GM23338 (cell line): ENCODE data around the gene CRISPLD2. TPM values are rescaled to one million over a fixed set of nuclear protein-coding genes. Genes with fewer than 3 reads are reported as not detected.

Experiments used
- ATAC-seq: fragments of 200-7000 bp; cut with Tn5 transposase; 3 replicates; pipeline ENCODE4 v1.9.1; 2020
- DNase-seq: peaks from one replicate; pipeline ENCODE4 v3.0.0-alpha.2; 2015; ENCODE audit warnings: low spot score
- H2AFZ ChIP-seq: fragments of 200-600 bp; sonication (generic); 2 replicates; pipeline ENCODE4 v1.8.0; 2016; ENCODE audit warnings: antibody characterized with exemption, mild to moderate bottlenecking, moderate library complexity
- H3F3A ChIP-seq: fragments of 200-600 bp; sonication (generic); replicated peaks from 2 replicates; pipeline ENCODE4 v1.8.0; 2017; ENCODE audit warnings: antibody characterized with exemption, mixed run types, low read depth
- H3K27ac ChIP-seq: fragments of 200-600 bp; sonication (generic); 2 replicates; pipeline ENCODE4 v1.6.1; 2016; ENCODE audit warnings: low read depth
- H3K27me3 ChIP-seq: fragments of 200-600 bp; sonication (generic); 2 replicates; pipeline ENCODE4 v1.8.0; 2016; ENCODE audit warnings: mild to moderate bottlenecking, mixed run types, moderate library complexity; ENCODE audit not compliant: insufficient read depth
- H3K36me3 ChIP-seq: fragments of 200-600 bp; sonication (generic); 2 replicates; pipeline ENCODE4 v1.8.0; 2016; ENCODE audit warnings: mild to moderate bottlenecking; ENCODE audit not compliant: insufficient read depth
- H3K4me1 ChIP-seq: fragments of 200-600 bp; sonication (generic); 2 replicates; pipeline ENCODE4 v1.8.0; 2016; ENCODE audit warnings: mild to moderate bottlenecking, moderate library complexity; ENCODE audit not compliant: insufficient read depth
- H3K4me2 ChIP-seq: fragments of 200-600 bp; sonication (generic); 2 replicates; pipeline ENCODE4 v1.7.1; 2017; ENCODE audit warnings: mixed run types
- H3K4me3 ChIP-seq: fragments of 200-600 bp; sonication (generic); 2 replicates; pipeline ENCODE4 v1.6.1; 2016; ENCODE audit warnings: mixed run types
- H3K79me2 ChIP-seq: fragments of 200-600 bp; sonication (generic); replicated peaks from 2 replicates; pipeline ENCODE4 v1.8.0; 2017; ENCODE audit warnings: mild to moderate bottlenecking; ENCODE audit not compliant: insufficient read depth
- H3K9me2 ChIP-seq: fragments of 200-600 bp; sonication (generic); 2 replicates; pipeline ENCODE4 v1.8.0; 2017; ENCODE audit not compliant: insufficient read depth
- H4K20me1 ChIP-seq: fragments of 200-600 bp; sonication (generic); replicated peaks from 2 replicates; pipeline ENCODE4 v1.8.0; 2017; ENCODE audit warnings: mild to moderate bottlenecking; ENCODE audit not compliant: insufficient read depth
- H3K27ac Mint-ChIP-seq: 2 replicates; pipeline ENCODE4 v1.8.0; 2020; ENCODE audit warnings: inconsistent platforms, mild to moderate bottlenecking, moderate library complexity, mixed read lengths
- H3K27me3 Mint-ChIP-seq: 3 replicates; pipeline ENCODE4 v1.8.0; 2022; ENCODE audit warnings: low read depth, mild to moderate bottlenecking, moderate library complexity, mixed read lengths, inconsistent platforms; ENCODE audit not compliant: insufficient read depth, poor library complexity
- H3K36me3 Mint-ChIP-seq: 3 replicates; pipeline ENCODE4 v1.8.0; 2021; ENCODE audit warnings: low read depth, mild to moderate bottlenecking, inconsistent platforms, moderate library complexity, mixed read lengths
- H3K4me1 Mint-ChIP-seq: 3 replicates; pipeline ENCODE4 v1.8.0; 2020; ENCODE audit warnings: mild to moderate bottlenecking, inconsistent platforms, mixed read lengths
- H3K4me3 Mint-ChIP-seq: 3 replicates; pipeline ENCODE4 v1.8.0; 2021; ENCODE audit warnings: moderate library complexity, mild to moderate bottlenecking, inconsistent platforms, mixed read lengths
- H3K9me3 Mint-ChIP-seq: 3 replicates; pipeline ENCODE4 v1.8.0; 2020; ENCODE audit warnings: moderate library complexity, mild to moderate bottlenecking, inconsistent platforms, mixed read lengths
- CREB1 ChIP-seq: fragments of 250-450 bp; sonication (Bioruptor Pico); IDR thresholded peaks from 2 replicates; pipeline ENCODE4 v1.5.0; 2020; ENCODE audit warnings: low read depth, mild to moderate bottlenecking, moderate library complexity
- EZH2 ChIP-seq: fragments of 200-600 bp; sonication (generic); IDR thresholded peaks from one replicate; pipeline ENCODE4 v1.8.0; 2017; ENCODE audit warnings: antibody characterized with exemption, mild to moderate bottlenecking, low read depth; ENCODE audit not compliant: unreplicated experiment
- EZH2phosphoT487 ChIP-seq: fragments of 200-600 bp; sonication (generic); IDR thresholded peaks from one replicate; pipeline ENCODE4 v1.8.1; 2018; ENCODE audit warnings: antibody characterized with exemption; ENCODE audit not compliant: unreplicated experiment
- JUNB ChIP-seq: IDR thresholded peaks from one replicate; pipeline ENCODE4 v1.6.1; 2016; ENCODE audit warnings: antibody characterized with exemption; ENCODE audit not compliant: unreplicated experiment
- STAT1 ChIP-seq: IDR thresholded peaks from one replicate; pipeline ENCODE4 v1.6.1; 2016; ENCODE audit warnings: antibody characterized with exemption; ENCODE audit not compliant: unreplicated experiment
- polyA plus RNA-seq: library from polyadenylated mRNA; unstranded; fragments of >200 nt; fragmentation: Nextera tagmentation; extraction: Ambion mirVana; gene quantifications from 2 replicates; pipeline ENCODE4 v1.2.1, GENCODE V29; 2016
- total RNA-seq: library from RNA; depleted of rRNA; stranded (reverse); fragments of >200 nt; shearing (Covaris generic); gene quantifications from 2 replicates; pipeline ENCODE4 v1.2.3, GENCODE V29; 2014
- TF ChIP-seq, protein P1 (sequence below): IDR thresholded peaks from one replicate; pipeline ENCODE4 v1.6.1; 2018; ENCODE audit warnings: antibody characterized with exemption; ENCODE audit not compliant: unreplicated experiment
- TF ChIP-seq, protein P2 (sequence below): fragments of 250-450 bp; sonication (Bioruptor Pico); IDR thresholded peaks from 2 replicates; pipeline ENCODE4 v1.5.0; 2020; ENCODE audit warnings: mild to moderate bottlenecking, moderate library complexity

The CRISPLD2 gene
- total and polyA plus RNA-seq, 2 experiments from 2014 or later: 2.6 to 8.3 TPM

DNA sequence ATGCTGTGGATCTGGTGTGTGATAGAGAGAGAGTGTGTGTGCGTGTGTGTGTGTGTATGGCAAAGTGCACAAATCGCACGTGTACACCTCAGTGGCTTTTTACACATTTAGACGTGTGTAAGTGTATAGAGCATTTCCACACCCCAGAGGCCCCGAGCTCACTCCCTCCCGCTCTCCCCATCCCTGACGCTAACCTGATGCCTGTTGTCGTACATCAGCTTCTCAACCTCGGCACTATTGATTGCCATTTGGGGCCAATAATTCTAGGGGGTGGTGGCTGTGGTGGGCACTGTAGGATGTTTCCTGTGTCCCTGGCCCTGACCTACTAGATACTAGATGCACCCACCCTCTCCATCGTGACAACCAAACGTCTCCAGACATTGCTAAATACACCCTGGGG lies 30.4 kb upstream of the CRISPLD2 start:
- Mint-ChIP-seq H3K36me3 (no peaks in the 10 kb centered on the region), H3K9me3 (no peaks in the 10 kb centered on the region), H3K4me1 (peaks cover 2% of the 10 kb centered on the region; the same call in 2 of the 3 replicates), H3K27me3 (peaks cover 3% of the 10 kb centered on the region), H3K4me3 (no peak overlapping the region), H3K27ac (no peak overlapping the region)
- TF ChIP-seq EZH2: no peak
- TF ChIP-seq EZH2phosphoT487: no peak
- TF ChIP-seq JUNB: no peak
- no peak for TF ChIP-seq CREB1 (CRISPR knock-in tag)
- TF ChIP-seq STAT1: no peak
- TF ChIP-seq, protein P1, sequence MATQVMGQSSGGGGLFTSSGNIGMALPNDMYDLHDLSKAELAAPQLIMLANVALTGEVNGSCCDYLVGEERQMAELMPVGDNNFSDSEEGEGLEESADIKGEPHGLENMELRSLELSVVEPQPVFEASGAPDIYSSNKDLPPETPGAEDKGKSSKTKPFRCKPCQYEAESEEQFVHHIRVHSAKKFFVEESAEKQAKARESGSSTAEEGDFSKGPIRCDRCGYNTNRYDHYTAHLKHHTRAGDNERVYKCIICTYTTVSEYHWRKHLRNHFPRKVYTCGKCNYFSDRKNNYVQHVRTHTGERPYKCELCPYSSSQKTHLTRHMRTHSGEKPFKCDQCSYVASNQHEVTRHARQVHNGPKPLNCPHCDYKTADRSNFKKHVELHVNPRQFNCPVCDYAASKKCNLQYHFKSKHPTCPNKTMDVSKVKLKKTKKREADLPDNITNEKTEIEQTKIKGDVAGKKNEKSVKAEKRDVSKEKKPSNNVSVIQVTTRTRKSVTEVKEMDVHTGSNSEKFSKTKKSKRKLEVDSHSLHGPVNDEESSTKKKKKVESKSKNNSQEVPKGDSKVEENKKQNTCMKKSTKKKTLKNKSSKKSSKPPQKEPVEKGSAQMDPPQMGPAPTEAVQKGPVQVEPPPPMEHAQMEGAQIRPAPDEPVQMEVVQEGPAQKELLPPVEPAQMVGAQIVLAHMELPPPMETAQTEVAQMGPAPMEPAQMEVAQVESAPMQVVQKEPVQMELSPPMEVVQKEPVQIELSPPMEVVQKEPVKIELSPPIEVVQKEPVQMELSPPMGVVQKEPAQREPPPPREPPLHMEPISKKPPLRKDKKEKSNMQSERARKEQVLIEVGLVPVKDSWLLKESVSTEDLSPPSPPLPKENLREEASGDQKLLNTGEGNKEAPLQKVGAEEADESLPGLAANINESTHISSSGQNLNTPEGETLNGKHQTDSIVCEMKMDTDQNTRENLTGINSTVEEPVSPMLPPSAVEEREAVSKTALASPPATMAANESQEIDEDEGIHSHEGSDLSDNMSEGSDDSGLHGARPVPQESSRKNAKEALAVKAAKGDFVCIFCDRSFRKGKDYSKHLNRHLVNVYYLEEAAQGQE: no peak
- TF ChIP-seq, protein P2, sequence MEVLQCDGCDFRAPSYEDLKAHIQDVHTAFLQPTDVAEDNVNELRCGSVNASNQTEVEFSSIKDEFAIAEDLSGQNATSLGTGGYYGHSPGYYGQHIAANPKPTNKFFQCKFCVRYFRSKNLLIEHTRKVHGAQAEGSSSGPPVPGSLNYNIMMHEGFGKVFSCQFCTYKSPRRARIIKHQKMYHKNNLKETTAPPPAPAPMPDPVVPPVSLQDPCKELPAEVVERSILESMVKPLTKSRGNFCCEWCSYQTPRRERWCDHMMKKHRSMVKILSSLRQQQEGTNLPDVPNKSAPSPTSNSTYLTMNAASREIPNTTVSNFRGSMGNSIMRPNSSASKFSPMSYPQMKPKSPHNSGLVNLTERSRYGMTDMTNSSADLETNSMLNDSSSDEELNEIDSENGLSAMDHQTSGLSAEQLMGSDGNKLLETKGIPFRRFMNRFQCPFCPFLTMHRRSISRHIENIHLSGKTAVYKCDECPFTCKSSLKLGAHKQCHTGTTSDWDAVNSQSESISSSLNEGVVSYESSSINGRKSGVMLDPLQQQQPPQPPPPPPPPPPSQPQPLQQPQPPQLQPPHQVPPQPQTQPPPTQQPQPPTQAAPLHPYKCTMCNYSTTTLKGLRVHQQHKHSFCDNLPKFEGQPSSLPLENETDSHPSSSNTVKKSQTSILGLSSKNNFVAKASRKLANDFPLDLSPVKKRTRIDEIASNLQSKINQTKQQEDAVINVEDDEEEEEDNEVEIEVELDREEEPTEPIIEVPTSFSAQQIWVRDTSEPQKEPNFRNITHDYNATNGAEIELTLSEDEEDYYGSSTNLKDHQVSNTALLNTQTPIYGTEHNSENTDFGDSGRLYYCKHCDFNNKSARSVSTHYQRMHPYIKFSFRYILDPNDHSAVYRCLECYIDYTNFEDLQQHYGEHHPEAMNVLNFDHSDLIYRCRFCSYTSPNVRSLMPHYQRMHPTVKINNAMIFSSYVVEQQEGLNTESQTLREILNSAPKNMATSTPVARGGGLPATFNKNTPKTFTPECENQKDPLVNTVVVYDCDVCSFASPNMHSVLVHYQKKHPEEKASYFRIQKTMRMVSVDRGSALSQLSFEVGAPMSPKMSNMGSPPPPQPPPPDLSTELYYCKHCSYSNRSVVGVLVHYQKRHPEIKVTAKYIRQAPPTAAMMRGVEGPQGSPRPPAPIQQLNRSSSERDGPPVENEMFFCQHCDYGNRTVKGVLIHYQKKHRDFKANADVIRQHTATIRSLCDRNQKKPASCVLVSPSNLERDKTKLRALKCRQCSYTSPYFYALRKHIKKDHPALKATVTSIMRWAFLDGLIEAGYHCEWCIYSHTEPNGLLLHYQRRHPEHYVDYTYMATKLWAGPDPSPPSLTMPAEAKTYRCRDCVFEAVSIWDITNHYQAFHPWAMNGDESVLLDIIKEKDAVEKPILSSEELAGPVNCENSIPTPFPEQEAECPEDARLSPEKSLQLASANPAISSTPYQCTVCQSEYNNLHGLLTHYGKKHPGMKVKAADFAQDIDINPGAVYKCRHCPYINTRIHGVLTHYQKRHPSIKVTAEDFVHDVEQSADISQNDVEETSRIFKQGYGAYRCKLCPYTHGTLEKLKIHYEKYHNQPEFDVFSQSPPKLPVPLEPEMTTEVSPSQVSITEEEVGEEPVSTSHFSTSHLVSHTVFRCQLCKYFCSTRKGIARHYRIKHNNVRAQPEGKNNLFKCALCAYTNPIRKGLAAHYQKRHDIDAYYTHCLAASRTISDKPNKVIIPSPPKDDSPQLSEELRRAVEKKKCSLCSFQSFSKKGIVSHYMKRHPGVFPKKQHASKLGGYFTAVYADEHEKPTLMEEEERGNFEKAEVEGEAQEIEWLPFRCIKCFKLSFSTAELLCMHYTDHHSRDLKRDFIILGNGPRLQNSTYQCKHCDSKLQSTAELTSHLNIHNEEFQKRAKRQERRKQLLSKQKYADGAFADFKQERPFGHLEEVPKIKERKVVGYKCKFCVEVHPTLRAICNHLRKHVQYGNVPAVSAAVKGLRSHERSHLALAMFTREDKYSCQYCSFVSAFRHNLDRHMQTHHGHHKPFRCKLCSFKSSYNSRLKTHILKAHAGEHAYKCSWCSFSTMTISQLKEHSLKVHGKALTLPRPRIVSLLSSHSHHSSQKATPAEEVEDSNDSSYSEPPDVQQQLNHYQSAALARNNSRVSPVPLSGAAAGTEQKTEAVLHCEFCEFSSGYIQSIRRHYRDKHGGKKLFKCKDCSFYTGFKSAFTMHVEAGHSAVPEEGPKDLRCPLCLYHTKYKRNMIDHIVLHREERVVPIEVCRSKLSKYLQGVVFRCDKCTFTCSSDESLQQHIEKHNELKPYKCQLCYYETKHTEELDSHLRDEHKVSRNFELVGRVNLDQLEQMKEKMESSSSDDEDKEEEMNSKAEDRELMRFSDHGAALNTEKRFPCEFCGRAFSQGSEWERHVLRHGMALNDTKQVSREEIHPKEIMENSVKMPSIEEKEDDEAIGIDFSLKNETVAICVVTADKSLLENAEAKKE (CRISPR knock-in tag): no peak
- H3K4me1 ChIP-seq: no peaks in the 10 kb centered on the region
- no peaks in the 10 kb centered on the region for H3K36me3 ChIP-seq
- H3F3A ChIP-seq: 0 out of 2 replicates have a peak, but pooled peaks cover 5% of the 10 kb centered on the region
- DNase-seq: no peak
- no peak overlapping the region for H2AFZ ChIP-seq
- H4K20me1 ChIP-seq: peaks cover 4% of the 10 kb centered on the region
- no peak overlapping the region for H3K27ac ChIP-seq
- H3K27me3 ChIP-seq: no peaks in the 10 kb centered on the region
- no peaks in the 10 kb centered on the region for H3K79me2 ChIP-seq
- H3K4me3 ChIP-seq: no peak overlapping the region
- no peak overlapping the region for H3K4me2 ChIP-seq
- no peaks in the 10 kb centered on the region for H3K9me2 ChIP-seq
- no peak for ATAC-seq
